Ammon's horn (tissue), 1 donor: ENCODE results near the gene TPM4.
"Not testable (repeated sequence)": the region's sequence is repeated elsewhere in the genome, so short reads cannot be mapped to it uniquely, and the experiment has no call there.

Experiments
- DNase-seq: peaks from one replicate; pipeline ENCODE4 v3.0.0-alpha.2; 2016; ENCODE audit warnings: low spot score

TPM4 gene

GRCh38 chr19:16073988-16074387 is 2.3 kb upstream of the TPM4 start:
- DNase-seq = peak; percentile 41

DNA sequence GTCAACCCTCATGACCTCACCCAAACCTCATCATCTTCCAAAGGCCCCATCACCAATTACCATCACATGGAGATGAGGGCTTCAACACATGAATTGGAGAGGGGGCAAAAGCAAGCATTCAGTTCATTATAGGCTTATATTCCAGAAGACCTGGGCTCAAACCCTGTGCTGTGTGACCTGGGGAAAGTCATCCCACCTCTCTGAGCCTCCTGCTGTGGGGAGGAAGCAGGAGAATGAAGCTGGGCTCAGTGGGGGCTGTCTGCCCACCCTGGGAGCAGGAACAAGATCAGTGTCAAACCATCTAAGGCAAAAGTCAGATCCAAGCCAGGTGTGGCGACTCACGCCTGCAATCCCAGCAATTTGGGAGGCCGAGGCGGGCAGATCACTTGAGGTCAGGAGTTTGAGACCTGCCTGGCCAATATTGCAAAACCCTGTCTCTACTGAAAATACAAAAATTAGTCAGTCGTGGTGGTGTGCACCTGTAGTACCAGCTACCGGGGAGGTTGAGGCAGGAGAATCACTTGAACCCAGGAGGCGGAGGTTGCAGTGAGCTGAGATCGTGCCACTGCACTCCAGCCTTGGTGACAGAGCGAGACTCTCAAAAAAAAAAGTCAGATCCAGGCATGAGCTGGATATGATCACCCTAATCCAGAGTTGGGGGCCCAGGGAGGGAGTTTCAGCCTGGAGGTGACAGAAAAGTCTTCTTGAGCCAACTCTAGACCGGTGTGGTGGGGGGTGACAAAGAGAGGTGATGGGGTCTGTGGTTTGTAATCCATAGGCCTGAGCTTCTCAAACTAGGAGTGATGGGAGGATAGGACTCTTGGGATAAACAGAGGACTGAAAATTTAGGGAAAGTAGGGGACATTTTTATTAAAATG is 1.6 kb upstream of the TPM4 start:
- no peak for DNase-seq

GRCh38 chr19:16075430-16076153 is 703 bp upstream of the TPM4 start:
- no peak for DNase-seq

GRCh38 chr19:16076958-16077611 is 790 bp downstream of the TPM4 start:
- DNase-seq = peak; percentile 33

DNA sequence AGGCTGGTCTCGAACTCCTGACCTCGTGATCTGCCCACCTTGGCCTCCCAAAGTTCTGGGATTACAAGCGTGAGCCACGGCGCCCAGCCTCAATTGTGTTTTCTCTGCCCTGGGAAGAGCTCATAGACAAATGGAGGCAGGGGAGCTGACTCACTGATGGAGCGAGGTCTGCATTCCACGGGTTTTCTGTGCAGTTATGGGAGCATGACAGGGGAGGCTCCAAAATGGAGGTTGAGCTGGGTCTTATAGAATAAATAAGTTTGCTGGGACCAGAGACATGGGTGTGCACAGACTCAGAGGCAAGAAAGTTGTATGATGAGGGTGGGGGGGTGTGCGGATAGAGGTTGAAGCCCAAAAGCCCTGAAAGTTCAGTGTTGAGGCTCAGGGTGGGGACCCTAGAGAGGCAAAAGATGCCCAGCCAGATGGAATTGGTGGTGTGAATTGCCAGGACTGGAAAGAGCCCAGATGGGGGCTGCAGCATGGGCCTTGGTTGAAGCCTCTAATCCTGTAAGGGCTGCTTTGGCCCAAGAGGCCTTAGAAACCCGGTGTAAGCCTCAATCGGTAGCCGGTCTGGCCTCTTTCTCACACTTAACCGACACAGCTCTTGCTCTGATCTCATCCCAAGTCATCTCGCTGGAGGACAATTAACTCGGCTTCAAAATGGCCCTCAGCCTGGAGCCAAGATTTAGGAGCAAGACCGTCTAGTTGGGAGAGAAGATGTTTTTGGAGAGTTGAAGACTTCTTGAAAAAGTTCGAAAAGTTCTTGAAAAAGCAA is 1.9 kb downstream of the TPM4 start:
- DNase-seq = no peak

DNA sequence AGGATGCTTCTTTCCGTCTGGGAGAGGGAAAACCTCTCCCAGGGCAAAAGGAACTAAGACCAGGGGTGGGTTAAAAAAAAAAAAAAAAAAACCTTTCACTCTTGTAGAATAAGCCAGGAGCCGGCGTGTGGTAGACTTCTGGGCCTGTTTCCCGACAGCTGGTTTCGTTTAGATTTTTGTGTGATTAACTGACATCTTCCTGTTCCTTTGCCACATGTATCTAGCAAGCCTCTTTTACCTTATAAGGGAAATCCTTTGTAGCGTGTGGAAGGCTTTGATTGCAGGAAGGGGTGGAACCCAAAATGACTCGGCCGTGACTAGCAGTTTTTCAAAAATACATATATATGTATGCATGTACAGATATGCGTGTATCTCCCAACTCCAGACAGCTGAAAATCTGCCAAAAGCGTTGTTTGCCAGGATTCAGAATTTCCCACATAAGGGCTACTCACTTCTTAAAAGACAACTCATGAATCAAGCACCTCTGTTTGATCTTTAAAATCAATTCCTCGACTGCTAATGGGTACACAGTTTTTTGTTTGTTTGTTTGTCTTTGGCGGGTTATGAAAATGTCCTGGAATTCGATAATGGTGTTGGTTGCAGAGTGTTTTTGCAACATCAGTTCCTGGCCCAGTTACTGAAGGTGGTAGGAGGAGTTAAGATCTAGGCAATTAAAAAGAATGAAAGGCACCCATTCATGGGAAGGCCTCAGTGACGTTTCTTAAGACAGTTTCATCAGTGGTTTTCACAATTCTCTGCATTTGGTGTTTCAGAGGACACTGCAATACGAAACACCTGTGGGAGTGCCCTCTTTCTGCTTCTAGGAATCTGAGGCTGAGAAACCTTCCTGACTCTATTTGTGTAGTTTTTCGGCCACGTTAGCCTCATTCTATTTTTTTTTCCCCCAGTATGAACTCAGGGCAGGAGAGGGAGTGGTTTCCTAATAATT is 2.7 kb downstream of the TPM4 start:
- DNase-seq = peak; percentile 68

DNA sequence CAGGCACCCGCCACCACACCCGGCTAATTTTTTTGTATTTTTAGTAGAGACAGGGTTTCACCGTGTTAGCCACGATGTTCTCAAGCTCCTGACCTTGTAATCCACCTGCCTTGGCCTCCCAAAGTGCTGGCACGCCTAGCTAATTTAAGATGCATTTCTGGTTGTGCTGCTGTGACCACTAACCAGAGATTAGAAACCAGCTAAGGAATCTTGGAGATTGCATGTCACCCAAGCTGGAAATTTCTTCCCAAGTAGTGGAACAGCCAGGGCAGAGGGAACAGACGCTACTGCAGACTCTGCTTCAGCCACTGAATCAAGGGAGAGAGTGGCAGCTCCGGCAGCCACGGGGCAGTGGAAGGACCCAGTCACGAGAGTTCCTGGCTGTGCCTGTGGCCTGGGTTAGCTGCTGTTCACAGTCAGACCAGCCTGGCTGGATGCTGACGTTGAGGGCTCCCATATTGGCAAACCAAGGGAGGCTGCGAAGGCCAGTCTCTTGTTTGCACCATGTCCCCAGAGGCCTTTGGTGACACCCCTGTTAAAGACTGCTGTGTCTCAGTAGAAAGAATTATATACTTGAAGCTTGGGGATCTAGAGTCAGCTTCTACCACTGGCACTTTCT is 7.9 kb downstream of the TPM4 start:
- DNase-seq = no peak

- DNase-seq = no peak
Measured at GRCh38 chr19:16085115-16085514, 8.8 kb downstream of the TPM4 start.

DNA sequence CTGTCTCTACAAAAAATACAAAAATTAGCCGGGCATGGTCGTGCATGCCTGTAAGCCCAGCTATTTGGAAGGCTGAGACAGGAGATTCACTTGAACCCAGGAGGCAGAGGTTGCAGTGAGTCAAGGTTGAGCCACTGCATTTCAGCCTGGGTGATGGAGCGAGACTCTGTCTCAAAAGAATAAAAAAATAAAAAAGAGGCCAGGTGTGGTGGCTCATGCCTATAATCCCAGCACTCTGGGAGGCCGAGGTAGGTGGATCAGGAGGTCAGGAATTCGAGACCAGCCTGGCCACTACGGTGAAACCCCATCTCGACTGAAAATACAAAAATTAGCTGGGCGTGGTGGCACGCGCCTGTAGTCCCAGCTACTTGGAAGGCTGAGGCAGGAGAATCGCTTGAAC is 11.1 kb downstream of the TPM4 start:
- not testable (repeated sequence) for DNase-seq

- DNase-seq = no peak
Measured at GRCh38 chr19:16087940-16088339, 11.6 kb downstream of the TPM4 start.

- DNase-seq = no peak
Measured at GRCh38 chr19:16088351-16089009, 12.2 kb downstream of the TPM4 start.

- DNase-seq = no peak
Measured at GRCh38 chr19:16089010-16089846, 12.9 kb downstream of the TPM4 start.

DNA sequence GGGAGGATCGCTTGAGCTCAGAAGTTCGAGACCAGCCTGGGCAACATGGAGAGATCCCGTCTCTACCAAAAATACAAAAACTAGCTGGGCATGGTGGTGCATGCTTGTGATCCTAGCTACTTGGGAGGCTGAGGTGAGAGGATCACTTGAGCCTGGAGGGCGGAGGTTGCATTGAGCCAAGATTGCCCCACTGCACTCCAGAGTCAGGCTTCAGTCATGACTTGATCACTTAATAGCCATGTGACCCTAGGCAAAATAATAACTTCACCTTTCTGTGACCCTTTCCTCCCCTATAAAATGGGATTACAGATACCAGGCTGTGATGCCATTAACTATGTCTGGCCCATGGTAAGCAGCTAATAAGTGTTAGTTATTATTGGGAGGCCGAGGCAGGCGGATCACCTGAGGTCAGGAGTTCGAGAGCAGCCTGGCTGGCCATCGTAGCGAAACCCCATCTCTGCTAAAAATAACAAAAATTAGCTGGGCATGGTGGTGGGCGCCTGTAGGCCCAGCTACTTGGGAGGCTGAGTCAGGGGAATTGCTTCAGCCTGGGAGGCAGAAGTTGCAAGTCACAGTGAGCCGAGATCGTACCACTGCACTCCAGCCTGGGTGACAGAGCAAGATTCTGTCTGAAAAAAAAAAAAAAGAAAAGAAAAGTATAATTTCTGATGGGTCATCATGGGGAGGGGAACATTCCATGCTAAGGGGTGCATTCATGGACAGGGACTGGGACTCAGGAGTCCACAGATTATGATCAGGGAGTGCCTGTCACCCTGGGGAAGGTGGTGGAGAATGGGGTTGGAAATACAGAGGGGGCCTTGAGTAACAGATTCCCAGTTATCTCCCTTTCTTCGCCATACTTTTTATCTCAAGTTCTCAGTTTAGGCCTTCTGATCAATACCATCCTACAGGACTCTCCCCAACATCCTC is 15.5 kb downstream of the TPM4 start:
- DNase-seq = no peak

DNA sequence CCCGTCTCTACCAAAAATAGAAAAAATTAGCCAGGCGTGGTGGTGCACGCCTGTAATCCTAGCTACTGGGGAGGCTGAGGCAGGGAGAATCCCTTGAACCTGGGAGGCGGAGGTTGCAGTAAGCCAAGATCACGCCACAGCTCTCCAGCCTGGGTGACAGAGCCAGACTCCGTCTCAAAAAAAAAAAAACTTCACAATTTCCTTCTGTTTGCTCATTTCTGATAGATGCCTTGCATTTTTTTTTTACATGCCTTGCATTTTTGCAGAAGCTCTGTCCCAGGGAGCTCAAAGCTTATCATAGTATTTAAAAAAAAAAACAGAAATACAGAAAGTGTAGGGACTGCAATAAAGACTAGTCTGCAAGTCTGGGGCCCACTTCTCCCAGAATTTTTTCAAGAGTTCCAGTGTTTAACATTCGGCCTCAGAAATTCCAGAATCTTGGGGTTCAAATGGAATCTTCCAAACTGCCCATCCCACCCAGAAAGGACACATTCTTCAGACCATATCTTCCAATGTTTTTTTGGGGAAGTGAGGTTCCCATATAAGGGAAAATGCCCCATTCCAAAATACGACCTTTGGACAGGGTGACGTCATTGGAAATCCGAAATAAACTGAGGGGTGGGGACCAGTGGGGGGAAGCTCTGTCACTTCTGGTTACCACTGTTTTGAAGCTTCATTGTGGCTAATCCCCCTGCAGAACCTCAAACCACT is 18.2 kb downstream of the TPM4 start:
- DNase-seq = no peak

- DNase-seq = no peak
Measured at GRCh38 chr19:16095071-16095571, 18.8 kb downstream of the TPM4 start.

- no peak for DNase-seq
Measured at GRCh38 chr19:16096280-16096855, 20.1 kb downstream of the TPM4 start.

- DNase-seq = no peak
Measured at GRCh38 chr19:16098416-16098768, 22.1 kb downstream of the TPM4 start.
